Cardiac muscle cell (in vitro differentiated cells and primary cell): ENCODE measurements around the gene HTR4. TPM values are rescaled to one million over a fixed set of nuclear protein-coding genes. Genes with fewer than 3 reads are reported as not detected.

Experiments used
- DNase-seq, 2 donors: peaks; one replicate each; pipeline versions ENCODE4 v3.0.0 to v3.0.0-alpha.2; 2010 to 2017; ENCODE audit warnings: low read depth in 1 of 2, low spot score in 1 of 2
- H3K27ac ChIP-seq: fragments of 200-600 bp; sonication (generic); 2 replicates; pipeline ENCODE4 v1.5.1; 2016
- H3K27me3 ChIP-seq: fragments of 200-600 bp; sonication (generic); 2 replicates; pipeline ENCODE4 v1.6.0; 2016; ENCODE audit warnings: control low read depth
- H3K36me3 ChIP-seq: fragments of 200-600 bp; sonication (generic); 2 replicates; pipeline ENCODE4 v1.5.1; 2016; ENCODE audit warnings: control low read depth
- H3K4me1 ChIP-seq: fragments of 200-600 bp; sonication (generic); 2 replicates; pipeline ENCODE4 v1.8.1; 2017; ENCODE audit warnings: low read depth, mild to moderate bottlenecking, mixed run types
- H3K4me3 ChIP-seq: fragments of 200-600 bp; sonication (generic); 2 replicates; pipeline ENCODE4 v1.5.1; 2016; ENCODE audit warnings: mild to moderate bottlenecking
- H3K9me3 ChIP-seq: fragments of 200-600 bp; sonication (generic); 2 replicates; pipeline ENCODE4 v1.5.1; 2017; ENCODE audit warnings: low read depth, mild to moderate bottlenecking, control low read depth
- polyA plus RNA-seq: library from polyadenylated mRNA; unstranded; fragments of >200 nt; fragmentation: Nextera tagmentation; extraction: Ambion mirVana; gene quantifications from 2 replicates; pipeline ENCODE4 v1.2.1, GENCODE V29; 2016
- total RNA-seq: library from RNA; depleted of rRNA; stranded (reverse); fragments of >200 nt; gene quantifications from 2 replicates; pipeline ENCODE4 v1.2.3, GENCODE V29; 2016
- TF ChIP-seq, protein P1 (sequence below): IDR thresholded peaks from 2 replicates; pipeline ENCODE4 v1.5.1; 2012; ENCODE audit warnings: low read depth, mild to moderate bottlenecking, low read length

Gene HTR4
- total and polyA plus RNA-seq, 2 experiments from 2014 or later = 0.82 to 2.3 TPM

DNA sequence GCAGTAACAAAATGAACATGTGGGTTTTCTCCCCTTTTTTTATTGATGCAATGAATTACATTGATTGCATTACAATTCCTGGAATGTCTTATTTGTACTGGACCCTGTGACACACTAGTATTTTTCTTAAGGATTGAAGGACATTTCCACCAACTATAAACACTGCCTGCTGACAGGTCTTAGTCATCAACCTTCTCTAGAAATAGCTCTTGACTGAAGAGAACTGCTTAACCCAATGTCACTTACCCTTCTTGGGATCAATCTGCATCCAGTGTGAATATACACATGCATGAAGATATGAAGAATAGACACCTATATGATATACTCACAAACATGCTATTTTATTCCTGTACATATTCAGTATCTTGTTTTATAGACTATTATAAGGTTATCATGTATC is 140.0 kb downstream of the HTR4 start:
- Histone ChIP-seq H3K9me3 (no peaks in the 10 kb centered on the region), H3K27me3 (no peaks in the 10 kb centered on the region), H3K36me3 (no peaks in the 10 kb centered on the region), H3K27ac (no peak overlapping the region), H3K4me1 (no peaks in the 10 kb centered on the region), H3K4me3 (no peak overlapping the region)
- TF ChIP-seq, protein P1, sequence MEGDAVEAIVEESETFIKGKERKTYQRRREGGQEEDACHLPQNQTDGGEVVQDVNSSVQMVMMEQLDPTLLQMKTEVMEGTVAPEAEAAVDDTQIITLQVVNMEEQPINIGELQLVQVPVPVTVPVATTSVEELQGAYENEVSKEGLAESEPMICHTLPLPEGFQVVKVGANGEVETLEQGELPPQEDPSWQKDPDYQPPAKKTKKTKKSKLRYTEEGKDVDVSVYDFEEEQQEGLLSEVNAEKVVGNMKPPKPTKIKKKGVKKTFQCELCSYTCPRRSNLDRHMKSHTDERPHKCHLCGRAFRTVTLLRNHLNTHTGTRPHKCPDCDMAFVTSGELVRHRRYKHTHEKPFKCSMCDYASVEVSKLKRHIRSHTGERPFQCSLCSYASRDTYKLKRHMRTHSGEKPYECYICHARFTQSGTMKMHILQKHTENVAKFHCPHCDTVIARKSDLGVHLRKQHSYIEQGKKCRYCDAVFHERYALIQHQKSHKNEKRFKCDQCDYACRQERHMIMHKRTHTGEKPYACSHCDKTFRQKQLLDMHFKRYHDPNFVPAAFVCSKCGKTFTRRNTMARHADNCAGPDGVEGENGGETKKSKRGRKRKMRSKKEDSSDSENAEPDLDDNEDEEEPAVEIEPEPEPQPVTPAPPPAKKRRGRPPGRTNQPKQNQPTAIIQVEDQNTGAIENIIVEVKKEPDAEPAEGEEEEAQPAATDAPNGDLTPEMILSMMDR = no peak
- DNase-seq = no peak

DNA sequence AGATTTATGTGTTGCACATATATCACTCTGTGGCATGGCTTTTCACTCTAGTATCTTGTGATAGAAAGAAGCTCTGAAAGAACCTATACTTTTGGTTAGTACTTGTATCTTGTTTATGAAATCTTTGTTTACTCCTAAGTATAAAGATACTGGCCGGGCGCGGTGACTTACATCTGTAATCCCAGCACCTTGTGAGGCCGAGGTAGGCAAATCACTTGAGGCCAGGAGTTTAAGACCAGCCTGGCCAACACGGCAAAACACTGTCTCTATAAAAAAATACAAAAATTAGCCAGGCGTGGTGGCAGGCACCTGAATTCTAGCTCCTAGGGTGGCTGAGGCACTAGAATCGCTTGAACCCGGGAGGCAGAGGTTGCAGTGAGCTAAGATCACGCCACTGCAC is 141.8 kb downstream of the HTR4 start:
- H3K27ac ChIP-seq = no peak overlapping the region
- no peaks in the 10 kb centered on the region for H3K36me3 ChIP-seq
- no peaks in the 10 kb centered on the region for H3K27me3 ChIP-seq
- H3K9me3 ChIP-seq = no peaks in the 10 kb centered on the region
- TF ChIP-seq, protein P1 = no peak
- no peaks in the 10 kb centered on the region for H3K4me1 ChIP-seq
- no peak for DNase-seq
- no peak overlapping the region for H3K4me3 ChIP-seq

DNA sequence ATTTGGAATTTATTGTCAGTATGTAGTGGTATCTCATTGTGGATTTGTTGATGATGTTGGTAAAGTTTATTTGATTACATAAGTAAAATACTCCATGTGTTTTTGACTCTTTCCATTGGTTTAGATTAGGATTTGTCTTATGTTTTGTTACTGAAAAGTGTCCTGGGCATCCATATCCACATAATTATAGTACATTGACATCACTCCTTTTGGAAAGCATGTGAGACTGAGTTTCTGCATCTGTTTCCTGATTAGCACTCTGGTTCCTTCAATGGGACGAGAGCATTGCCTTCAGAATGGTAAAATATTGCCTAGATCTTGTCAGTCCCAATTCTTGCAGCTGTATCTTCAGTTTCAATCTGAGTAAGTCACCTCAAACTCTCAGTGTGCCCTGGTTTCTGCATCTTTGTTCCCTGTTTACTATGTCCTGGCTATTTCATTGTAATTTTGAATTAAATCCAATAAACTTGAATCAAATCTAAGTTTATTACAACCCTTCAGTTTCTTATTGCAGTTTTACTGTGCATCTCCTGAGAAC is 142.4 kb downstream of the HTR4 start:
- Histone ChIP-seq H3K4me3 (no peak overlapping the region), H3K4me1 (no peaks in the 10 kb centered on the region), H3K27me3 (no peaks in the 10 kb centered on the region), H3K36me3 (no peaks in the 10 kb centered on the region), H3K27ac (no peak overlapping the region), H3K9me3 (no peaks in the 10 kb centered on the region)
- no peak for DNase-seq
- TF ChIP-seq, protein P1 = no peak

DNA sequence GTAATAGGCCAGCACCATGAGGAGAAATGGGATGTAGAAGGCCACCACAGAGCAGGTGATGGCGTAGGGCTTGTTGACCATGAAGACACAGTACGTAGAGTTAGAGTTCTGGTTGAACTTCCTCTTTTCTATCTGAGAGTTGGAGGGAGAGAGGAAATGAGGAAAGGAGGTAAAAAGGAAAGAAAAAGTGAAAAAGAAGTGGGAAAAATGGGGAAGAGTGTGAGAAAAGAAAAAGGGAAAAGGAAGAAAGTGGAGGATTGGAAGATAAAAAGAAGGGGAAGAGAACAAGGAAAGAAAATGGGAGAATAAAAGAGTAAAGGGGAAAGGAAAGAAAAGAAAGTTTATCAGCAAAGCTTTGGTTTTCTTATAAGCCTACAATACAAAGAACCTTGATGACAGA is 144.4 kb downstream of the HTR4 start:
- Histone ChIP-seq H3K27ac (no peak overlapping the region), H3K4me1 (no peaks in the 10 kb centered on the region), H3K27me3 (no peaks in the 10 kb centered on the region), H3K4me3 (no peak overlapping the region), H3K9me3 (no peaks in the 10 kb centered on the region), H3K36me3 (no peaks in the 10 kb centered on the region)
- TF ChIP-seq, protein P1 = no peak
- DNase-seq = no peak

DNA sequence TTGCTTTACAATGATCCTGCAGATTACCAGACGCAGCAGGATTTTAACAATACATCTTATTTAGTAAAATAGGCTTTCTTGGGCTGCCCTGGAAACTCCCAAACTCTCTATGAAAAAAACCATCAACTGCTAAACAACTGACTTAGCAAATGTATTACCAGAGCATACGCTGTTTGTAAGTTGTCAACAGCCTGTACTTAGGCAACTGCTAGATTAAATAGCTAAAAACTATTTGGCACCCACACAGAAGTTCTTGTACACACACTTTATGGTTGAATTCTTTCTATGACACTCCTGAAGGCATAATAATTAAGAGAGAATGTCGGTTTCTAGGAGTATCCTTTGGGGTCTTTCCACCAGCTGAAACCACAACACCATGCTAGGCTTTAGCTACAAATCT is 146.7 kb downstream of the HTR4 start:
- no peak for DNase-seq

More for the DNA sequence above, 146.7 kb downstream of the HTR4 start:
- no peak overlapping the region for H3K27ac ChIP-seq
- no peaks in the 10 kb centered on the region for H3K9me3 ChIP-seq
- TF ChIP-seq, protein P1 = no peak
- no peaks in the 10 kb centered on the region for H3K4me1 ChIP-seq
- H3K27me3 ChIP-seq = no peaks in the 10 kb centered on the region
- H3K36me3 ChIP-seq = no peaks in the 10 kb centered on the region
- H3K4me3 ChIP-seq = no peak overlapping the region
